GM18511 (cell line): ENCODE measurements around the gene NR2F1.
A peak's percentile ranks its signal among the peaks of the same experiment; 100 is the strongest.

ENCODE experiments used
- ATAC-seq: cut with Tn5 transposase; IDR thresholded peaks from one replicate; pipeline ENCODE4 v1.9.1; 2021; ENCODE audit warnings: mild to moderate bottlenecking, moderate library complexity; ENCODE audit not compliant: unreplicated experiment

The NR2F1 gene

GRCh38 chr5:93577854-93578812 is 4.9 kb upstream of the NR2F1 start:
- ATAC-seq: no peak

GRCh38 chr5:93578813-93579691 is 4.0 kb upstream of the NR2F1 start:
- no peak for ATAC-seq

GRCh38 chr5:93579692-93580062 is 3.3 kb upstream of the NR2F1 start:
- no peak for ATAC-seq

- ATAC-seq: no peak
Measured at GRCh38 chr5:93580063-93580926, 2.7 kb upstream of the NR2F1 start.

- peak; percentile 41 for ATAC-seq
Measured at GRCh38 chr5:93580927-93581445, 2.0 kb upstream of the NR2F1 start, which contains the start of gene NR2F1-AS1. Gene NR2F1-AS1, minus strand, starts transcription at chr5:93581219.

- ATAC-seq: no peak
Measured at GRCh38 chr5:93582167-93582462, 907 bp upstream of the NR2F1 start.

GRCh38 chr5:93583439-93583767 is 381 bp downstream of the NR2F1 start:
- no peak for ATAC-seq

GRCh38 chr5:93583768-93584595 is 960 bp downstream of the NR2F1 start:
- peak; percentile 23 for ATAC-seq

GRCh38 chr5:93584596-93585040 is 1.6 kb downstream of the NR2F1 start:
- ATAC-seq: no peak

- ATAC-seq: no peak
Measured at GRCh38 chr5:93585041-93585766, 2.2 kb downstream of the NR2F1 start.

GRCh38 chr5:93585767-93586385 is 2.9 kb downstream of the NR2F1 start:
- no peak for ATAC-seq

- ATAC-seq: no peak
Measured at GRCh38 chr5:93586736-93587596, 3.9 kb downstream of the NR2F1 start.

GRCh38 chr5:93587597-93588351 is 4.8 kb downstream of the NR2F1 start:
- ATAC-seq: no peak

- ATAC-seq: no peak
Measured at GRCh38 chr5:93588352-93589151, 5.5 kb downstream of the NR2F1 start.

GRCh38 chr5:93589152-93589828 is 6.3 kb downstream of the NR2F1 start:
- no peak for ATAC-seq

- no peak for ATAC-seq
Measured at GRCh38 chr5:93589829-93590215, 6.8 kb downstream of the NR2F1 start.
